Gastrocnemius medialis (tissue), 4 donors: Measurements from ENCODE around the gene CLPTM1L. TPM values are rescaled to one million over a fixed set of nuclear protein-coding genes. Genes with fewer than 3 reads are reported as not detected.
A peak's percentile ranks its signal among the peaks of the same experiment; 100 is the strongest.

ENCODE experiments used
- ATAC-seq, 2 donors: fragments of 150-250 bp; one replicate each; pipeline ENCODE4 v1.9.1; 2016
- DNase-seq, 2 donors: peaks; one replicate each; pipeline ENCODE4 v3.0.0-alpha.2; 2019
- H3K27ac ChIP-seq, 4 donors: fragments of 200-600 bp; sonication (generic); 1 replicate in 1 of 4; 2 replicates in 3 of 4; pipeline ENCODE4 v1.5.1; 2016 to 2018; ENCODE audit warnings: mild to moderate bottlenecking in 2 of 4, moderate library complexity in 1 of 4
- H3K27me3 ChIP-seq, 3 donors: fragments of 200-600 bp; sonication (generic) in 2 of 3; 1 replicate in 1 of 3; 2 replicates in 2 of 3; pipeline versions ENCODE4 v1.5.1 to v1.6.0; 2016 to 2019; ENCODE audit warnings: mild to moderate bottlenecking in 1 of 3, moderate library complexity in 1 of 3
- H3K36me3 ChIP-seq, 2 donors: fragments of 200-600 bp; sonication (generic) in 1 of 2; one replicate each; pipeline ENCODE4 v1.5.1; 2017 to 2018
- H3K4me1 ChIP-seq, 2 donors: fragments of 200-600 bp; sonication (generic) in 1 of 2; one replicate each; pipeline ENCODE4 v1.5.1; 2016 to 2017; ENCODE audit warnings: mild to moderate bottlenecking in 2 of 2
- H3K4me3 ChIP-seq, 4 donors: fragments of 200-600 bp; sonication (generic) in 3 of 4; 1 replicate in 1 of 4; 2 replicates in 3 of 4; pipeline ENCODE4 v1.5.1; 2016 to 2019; ENCODE audit warnings: mild to moderate bottlenecking in 2 of 4
- H3K9me3 ChIP-seq, 3 donors: fragments of 200-600 bp; sonication (generic) in 2 of 3; 1 replicate in 1 of 3; 2 replicates in 2 of 3; pipeline ENCODE4 v1.5.1; 2016 to 2019
- CTCF ChIP-seq, 5 experiments: fragments of 450-650 bp in 3 of 5; fragments of 200-600 bp in 2 of 5; sonication (generic) in 2 of 5; IDR thresholded peaks in 4 of 5; conservative IDR thresholded peaks in 1 of 5; 1 replicate in 4 of 5; 2 replicates in 1 of 5; pipeline ENCODE4 v1.5.1; 2016 to 2019; ENCODE audit warnings: antibody characterized with exemption in 5 of 5, mild to moderate bottlenecking in 3 of 5, moderate library complexity in 3 of 5
- POLR2A ChIP-seq, 2 donors: fragments of 450-650 bp; IDR thresholded peaks; one replicate each; pipeline ENCODE4 v1.6.1; 2017; ENCODE audit warnings: antibody characterized with exemption in 2 of 2, mild to moderate bottlenecking in 2 of 2, moderate library complexity in 2 of 2
- in situ Hi-C, 4 donors: fragments of 200-750 bp; cut with MboI; loops; one replicate each; pipeline versions ENCODE4 v1.15.0 to v1.8.0; 2017; ENCODE audit warnings: low sequenced_read_pairs in 4 of 4
- intact Hi-C: fragments of 100-400 bp; cut with DNase I; formaldehyde crosslinking; loops from one replicate; pipeline ENCODE4 v1.15.1; 2023; ENCODE audit warnings: low total_unique reads
- total RNA-seq, 4 donors: library from RNA; depleted of rRNA; stranded (reverse); fragments of >200 nt; gene quantifications; one replicate each; pipeline versions ENCODE4 v1.1.0 to v1.2.3, GENCODE V29; 2016

The CLPTM1L gene
- total RNA-seq, 4 donors from 2014 or later: 29.4 to 41.0 (median 36.8) TPM

GRCh38 chr5:1381370-1382247, 36.7 kb upstream of the CLPTM1L start:
- Histone ChIP-seq H3K27me3 (peaks cover 31 to 33% (median 32%) of the 10 kb centered on the region in 3 donors), H3K36me3 (no peaks in the 10 kb centered on the region), H3K27ac (no peak overlapping the region), H3K4me1 (peaks cover 4 to 13% of the 10 kb centered on the region in 2 donors), H3K4me3 (no peak overlapping the region), H3K9me3 (no peaks in the 10 kb centered on the region)
- in situ Hi-C loops: loop anchor here in 1 of 4 donors (25.0 kb wide), 1 partner anchor 256 kb away; no protein-coding TSS in a partner anchor
- ATAC-seq (no peak), DNase-seq (no peak)
- TF ChIP-seq CTCF (IDR thresholded peaks at IDR 0.05 in 4 of 5, conservative IDR thresholded peaks at IDR 0.05 in 1 of 5) (no peak), POLR2A (IDR thresholded peaks at IDR 0.05) (no peak)
- intact Hi-C loops: loop anchor here (10.0 kb wide), 1 partner anchor 263 kb away; no protein-coding TSS in a partner anchor

- peak overlapping the region in 3 of 4 donors; percentile 1 to 36 (median 24) for H3K4me3 ChIP-seq
These were observed 36.0 kb upstream of the CLPTM1L start for GRCh38 chr5:1380910-1381309.

GRCh38 chr5:1380011-1380817, 35.3 kb upstream of the CLPTM1L start:
- peak in 4 of 5 experiments; percentile 12 to 54 (median 38) for TF ChIP-seq CTCF (IDR thresholded peaks at IDR 0.05 in 4 of 5, conservative IDR thresholded peaks at IDR 0.05 in 1 of 5)
- TF ChIP-seq POLR2A (IDR thresholded peaks at IDR 0.05): no peak
- ATAC-seq (peak in 1 of 2 donors; percentile 36), DNase-seq (no peak)
- H3K27me3 ChIP-seq: peaks cover 17 to 26% (median 26%) of the 10 kb centered on the region in 3 donors
- H3K9me3 ChIP-seq: no peaks in the 10 kb centered on the region
- no peak overlapping the region for H3K27ac ChIP-seq
- H3K4me3 ChIP-seq: peak overlapping the region in 3 of 4 donors; percentile 1 to 36 (median 24)
- intact Hi-C loops (loop anchor here (10.0 kb wide), 1 partner anchor 265 kb away; no protein-coding TSS in a partner anchor), in situ Hi-C loops (loop anchor here in 1 of 4 donors (25.0 kb wide), 1 partner anchor 257 kb away; no protein-coding TSS in a partner anchor)
- H3K4me1 ChIP-seq: peaks cover 0 to 4% of the 10 kb centered on the region in 2 donors
- H3K36me3 ChIP-seq: no peaks in the 10 kb centered on the region

More at GRCh38 chr5:1380910-1381309, 36.0 kb upstream of the CLPTM1L start:
- TF ChIP-seq POLR2A (IDR thresholded peaks at IDR 0.05): no peak
- TF ChIP-seq CTCF (IDR thresholded peaks at IDR 0.05 in 4 of 5, conservative IDR thresholded peaks at IDR 0.05 in 1 of 5): no peak
- in situ Hi-C loops: loop anchor here in 1 of 4 donors (25.0 kb wide), 1 partner anchor 256 kb away; no protein-coding TSS in a partner anchor
- Histone ChIP-seq H3K36me3 (no peaks in the 10 kb centered on the region), H3K9me3 (no peaks in the 10 kb centered on the region), H3K27me3 (peaks cover 24 to 27% (median 26%) of the 10 kb centered on the region in 3 donors), H3K4me1 (peaks cover 0 to 6% of the 10 kb centered on the region in 2 donors), H3K27ac (no peak overlapping the region)
- intact Hi-C loops: loop anchor here (10.0 kb wide), 1 partner anchor 264 kb away; no protein-coding TSS in a partner anchor
- ATAC-seq (peak in 1 of 2 donors; percentile 45), DNase-seq (no peak)

GRCh38 chr5:1378866-1379659, 34.2 kb upstream of the CLPTM1L start:
- intact Hi-C loops (no loop called here), in situ Hi-C loops (loop anchor here in 1 of 4 donors (25.0 kb wide), 1 partner anchor 258 kb away; no protein-coding TSS in a partner anchor)
- H3K4me1 ChIP-seq: peaks cover 0 to 4% of the 10 kb centered on the region in 2 donors
- peaks cover 16 to 26% (median 26%) of the 10 kb centered on the region in 3 donors for H3K27me3 ChIP-seq
- H3K36me3 ChIP-seq: no peaks in the 10 kb centered on the region
- no peaks in the 10 kb centered on the region for H3K9me3 ChIP-seq
- DNase-seq (no peak), ATAC-seq (no peak)
- no peak overlapping the region for H3K27ac ChIP-seq
- no peak for TF ChIP-seq CTCF (IDR thresholded peaks at IDR 0.05 in 4 of 5, conservative IDR thresholded peaks at IDR 0.05 in 1 of 5)
- TF ChIP-seq POLR2A (IDR thresholded peaks at IDR 0.05): no peak
- H3K4me3 ChIP-seq: no peak overlapping the region
